IPS DF 19.7 (cell line): ENCODE data around the gene RBM23.

Source experiments
- DNase-seq: peaks from one replicate; pipeline ENCODE4 v3.0.0-alpha.2; 2013; ENCODE audit warnings: low read depth, low spot score

RBM23 gene

DNA sequence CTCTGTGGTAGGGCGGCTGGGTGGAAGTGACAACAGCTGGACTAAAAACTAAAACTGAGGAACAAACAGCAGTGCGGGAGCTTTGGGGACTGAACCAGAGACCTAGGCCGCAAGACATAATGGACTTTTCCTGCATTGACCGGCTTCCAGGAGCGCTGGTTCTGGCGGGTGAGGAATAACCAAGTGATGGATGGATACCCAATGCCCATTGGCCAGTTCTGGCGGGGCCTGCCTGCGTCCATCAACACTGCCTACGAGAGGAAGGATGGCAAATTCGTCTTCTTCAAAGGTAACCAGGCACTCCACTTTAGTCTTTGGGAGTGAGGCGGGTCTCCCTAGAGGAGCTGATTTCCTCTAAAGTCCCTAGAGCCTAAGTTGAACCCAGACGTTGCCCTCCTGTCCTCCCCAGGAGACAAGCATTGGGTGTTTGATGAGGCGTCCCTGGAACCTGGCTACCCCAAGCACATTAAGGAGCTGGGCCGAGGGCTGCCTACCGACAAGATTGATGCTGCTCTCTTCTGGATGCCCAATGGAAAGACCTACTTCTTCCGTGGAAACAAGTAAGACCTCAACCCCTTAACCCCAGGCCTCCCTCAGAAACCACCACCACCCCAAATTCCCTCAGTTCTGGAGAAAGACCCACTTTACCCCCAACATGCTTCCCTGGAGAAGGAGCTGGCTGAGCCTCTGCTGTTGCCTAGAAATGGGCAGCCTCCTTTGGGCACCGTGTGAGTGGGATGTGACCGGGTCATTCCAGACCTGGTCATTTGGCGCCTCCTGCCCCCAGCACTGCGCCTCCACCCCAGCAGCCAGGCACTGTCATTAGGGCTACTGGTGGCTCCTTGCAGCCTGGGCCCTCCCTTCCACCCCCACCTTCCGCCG, 74.5 kb downstream of the RBM23 start:
- DNase-seq, result no peak
